SKM-1 treated with dmso at 0.1 percent for 144 hours (cell line): ENCODE results near the gene FOXS1.
"Not testable (repeated sequence)": the region's sequence is repeated elsewhere in the genome, so short reads cannot be mapped to it uniquely, and the experiment has no call there.

Experiments
- DNase-seq: peaks from one replicate; lab custom pipeline; 2025; ENCODE audit not compliant: unreplicated experiment; lab: John Stamatoyannopoulos, UW

FOXS1 gene

GRCh38 chr20:31824125-31824485, 21.3 kb downstream of the FOXS1 start:
- DNase-seq = no peak

- no peak for DNase-seq
Observed at GRCh38 chr20:31823360-31824124, 21.9 kb downstream of the FOXS1 start.

GRCh38 chr20:31822421-31823330, 22.7 kb downstream of the FOXS1 start:
- DNase-seq = peak; percentile 22

- DNase-seq = no peak
Observed at GRCh38 chr20:31821427-31821826, 24.0 kb downstream of the FOXS1 start.

GRCh38 chr20:31820228-31820627, 25.2 kb downstream of the FOXS1 start:
- DNase-seq = no peak

- no peak for DNase-seq
Observed at GRCh38 chr20:31819083-31819784, 26.2 kb downstream of the FOXS1 start, which contains the start of gene MYLK2. MYLK2 (plus strand) TSS chr20:31819356; CDS start chr20:31819581, 225 bp downstream.

- no peak for DNase-seq
Observed at GRCh38 chr20:31818376-31818908, 27.0 kb downstream of the FOXS1 start.

- DNase-seq = no peak
Observed at GRCh38 chr20:31817461-31817860, 27.9 kb downstream of the FOXS1 start.

GRCh38 chr20:31816221-31816620, 29.2 kb downstream of the FOXS1 start:
- no peak for DNase-seq

- DNase-seq = no peak
Observed at GRCh38 chr20:31815408-31816188, 29.8 kb downstream of the FOXS1 start.

- not testable (repeated sequence) for DNase-seq
Observed at GRCh38 chr20:31814142-31814541, 31.3 kb downstream of the FOXS1 start.

GRCh38 chr20:31813611-31814010, 31.8 kb downstream of the FOXS1 start:
- no peak for DNase-seq

- DNase-seq = no peak
Observed at GRCh38 chr20:31811796-31812728, 33.3 kb downstream of the FOXS1 start.

- DNase-seq = no peak
Observed at GRCh38 chr20:31811198-31811597, 34.2 kb downstream of the FOXS1 start.

GRCh38 chr20:31809661-31810060, 35.7 kb downstream of the FOXS1 start:
- no peak for DNase-seq

GRCh38 chr20:31808481-31808880, 36.9 kb downstream of the FOXS1 start:
- no peak for DNase-seq

- DNase-seq = no peak
Observed at GRCh38 chr20:31806564-31807355, 38.6 kb downstream of the FOXS1 start.

- DNase-seq = no peak
Observed at GRCh38 chr20:31803552-31804291, 41.7 kb downstream of the FOXS1 start.
